PC-9 (cell line): ENCODE measurements around the gene PPP1R9A. TPM values are rescaled to one million over a fixed set of nuclear protein-coding genes. Genes with fewer than 3 reads are reported as not detected.

Source experiments
- BruUV-seq: library from RNA; stranded (reverse); fragments of 400-500 nt; replicated peaks from 2 replicates; lab custom pipeline; 2021; lab: Mats Ljungman, UMichigan
- CTCF ChIA-PET: fragments of 300-600 bp; sonication (Branson Sonifier 250); formaldehyde crosslinking; loops from one replicate; lab custom pipeline; 2022; ENCODE audit warnings: antibody characterized with exemption; lab: Charles Lee
- POLR2A ChIA-PET: fragments of 300-600 bp; sonication (Branson Sonifier 250); formaldehyde crosslinking; loops from one replicate; lab custom pipeline; 2022; ENCODE audit warnings: antibody characterized with exemption; ENCODE audit not compliant: unreplicated experiment; lab: Charles Lee
- DNase-seq, 2 experiments: peaks; one replicate each; pipeline versions ENCODE4 v3.0.0 to v3.0.0-alpha.2; 2015 to 2022; ENCODE audit warnings: mixed read lengths in 1 of 2
- H2AFZ ChIP-seq: fragments of 200-600 bp; sonication (generic); 2 replicates; pipeline ENCODE4 v1.8.1; 2017; ENCODE audit warnings: antibody characterized with exemption
- H3F3A ChIP-seq: fragments of 200-600 bp; sonication (generic); 2 replicates; pipeline ENCODE4 v1.8.1; 2017; ENCODE audit warnings: antibody characterized with exemption, mild to moderate bottlenecking, low read depth; ENCODE audit not compliant: insufficient read depth
- H3K27ac ChIP-seq: fragments of 200-600 bp; sonication (generic); 2 replicates; pipeline ENCODE4 v1.6.1; 2016; ENCODE audit warnings: mixed run types
- H3K27me3 ChIP-seq: fragments of 200-600 bp; sonication (generic); 2 replicates; pipeline ENCODE4 v1.6.1; 2016; ENCODE audit warnings: low read depth, mixed run types; ENCODE audit not compliant: insufficient read depth
- H3K36me3 ChIP-seq: fragments of 200-600 bp; sonication (generic); 2 replicates; pipeline ENCODE4 v1.6.1; 2016; ENCODE audit warnings: low read depth, mixed run types
- H3K4me1 ChIP-seq: fragments of 200-600 bp; sonication (generic); replicated peaks from 2 replicates; pipeline ENCODE4 v1.6.1; 2016; ENCODE audit warnings: mixed run types; ENCODE audit not compliant: insufficient read depth
- H3K4me2 ChIP-seq: fragments of 200-600 bp; sonication (generic); 2 replicates; pipeline ENCODE4 v1.6.1; 2017; ENCODE audit warnings: mixed run types
- H3K4me3 ChIP-seq: fragments of 200-600 bp; sonication (generic); 2 replicates; pipeline ENCODE4 v1.6.1; 2016; ENCODE audit warnings: mixed run types
- H3K79me2 ChIP-seq: fragments of 200-600 bp; sonication (generic); 2 replicates; pipeline ENCODE4 v1.6.1; 2017; ENCODE audit warnings: low read depth, mixed run types
- H3K9me2 ChIP-seq: fragments of 200-600 bp; sonication (generic); 2 replicates; pipeline ENCODE4 v1.8.1; 2017; ENCODE audit warnings: mild to moderate bottlenecking; ENCODE audit not compliant: insufficient read depth
- H3K9me3 ChIP-seq: fragments of 200-600 bp; sonication (generic); 2 replicates; pipeline ENCODE4 v1.8.1; 2016; ENCODE audit warnings: low read depth; ENCODE audit not compliant: insufficient read depth
- H4K20me1 ChIP-seq: fragments of 200-600 bp; sonication (generic); 2 replicates; pipeline ENCODE4 v1.8.1; 2017; ENCODE audit not compliant: insufficient read depth
- CTCF ChIP-seq: fragments of 200-600 bp; sonication (generic); conservative IDR thresholded peaks from 2 replicates; pipeline ENCODE4 v1.6.1; 2017; ENCODE audit warnings: mixed run types, antibody characterized with exemption, mild to moderate bottlenecking, moderate library complexity
- EZH2 ChIP-seq: fragments of 200-600 bp; sonication (generic); IDR thresholded peaks from 2 replicates; pipeline ENCODE4 v1.8.0; 2017; ENCODE audit warnings: antibody characterized with exemption, low read depth
- intact Hi-C: fragments of 100-400 bp; cut with micrococcal nuclease; formaldehyde crosslinking; loops from one replicate; pipeline ENCODE4 v1.10.0; 2022; ENCODE audit not compliant: unreplicated experiment
- total RNA-seq: library from RNA; stranded (reverse); gene quantifications from 2 replicates; pipeline ENCODE4 v1.2.3, GENCODE V29; 2021

The PPP1R9A gene
- total RNA-seq, 1 experiment from 2014 or later, result 11.5 TPM

- POLR2A ChIA-PET, result no interaction called here
- H3K36me3 ChIP-seq, result no peaks in the 10 kb centered on the region
- H3F3A ChIP-seq, result no peaks in the 10 kb centered on the region
- no TSS peak for BruUV-seq
- TF ChIP-seq EZH2 (no peak), CTCF (no peak)
- H3K4me3 ChIP-seq, result no peak overlapping the region
- H3K4me1 ChIP-seq, result peaks cover 11% of the 10 kb centered on the region; the same call in 1 of the 2 replicates
- no peak overlapping the region for H2AFZ ChIP-seq
- CTCF ChIA-PET, result no interaction called here
- H3K4me2 ChIP-seq, result no peak overlapping the region
- H3K79me2 ChIP-seq, result no peaks in the 10 kb centered on the region
- no peak for DNase-seq
- H3K9me3 ChIP-seq, result no peaks in the 10 kb centered on the region
- no peaks in the 10 kb centered on the region for H3K27me3 ChIP-seq
- H4K20me1 ChIP-seq, result no peaks in the 10 kb centered on the region
- intact Hi-C loops, result loop anchor here (2.0 to 5.0 kb wide), 2 partner anchors 264 to 457 kb away; no protein-coding TSS in a partner anchor
- H3K27ac ChIP-seq, result no peak overlapping the region
- H3K9me2 ChIP-seq, result peaks cover 5% of the 10 kb centered on the region; the same call in 1 of the 2 replicates
Measured at GRCh38 chr7:94906065-94906851, 1.1 kb upstream of the PPP1R9A start.

- intact Hi-C loops, result loop anchor here (2.0 to 5.0 kb wide), 2 partner anchors 266 to 459 kb away; no protein-coding TSS in a partner anchor
- H3K4me1 ChIP-seq, result peaks cover 11% of the 10 kb centered on the region; the same call in 1 of the 2 replicates
- no peaks in the 10 kb centered on the region for H3K27me3 ChIP-seq
- no peaks in the 10 kb centered on the region for H3K36me3 ChIP-seq
- H4K20me1 ChIP-seq, result no peaks in the 10 kb centered on the region
- peak overlapping the region; percentile 86 for H2AFZ ChIP-seq
- peak overlapping the region; percentile 69 for H3K4me2 ChIP-seq
- H3K9me3 ChIP-seq, result no peaks in the 10 kb centered on the region
- CTCF ChIA-PET, result no interaction called here
- no peaks in the 10 kb centered on the region for H3K79me2 ChIP-seq
- no peak overlapping the region for H3K27ac ChIP-seq
- no peak for TF ChIP-seq EZH2
- TF ChIP-seq CTCF, result no peak
- POLR2A ChIA-PET, result interaction anchor here (0.7 kb wide), 1 partner anchor 191 kb away, joined by 9 read pairs; no protein-coding TSS in a partner anchor
- peaks cover 5% of the 10 kb centered on the region; the same call in 1 of the 2 replicates for H3K9me2 ChIP-seq
- no TSS peak for BruUV-seq
- peak overlapping the region; percentile 72 for H3K4me3 ChIP-seq
- peak in 1 of 2 experiments; percentile 32 for DNase-seq
- no peaks in the 10 kb centered on the region for H3F3A ChIP-seq
Measured at GRCh38 chr7:94907811-94908322, 473 bp downstream of the PPP1R9A start.

GRCh38 chr7:94908323-94909178 lies 1.2 kb downstream of the PPP1R9A start:
- Histone ChIP-seq H3K4me1 (peaks cover 11% of the 10 kb centered on the region; the same call in 1 of the 2 replicates), H3K27ac (no peak overlapping the region), H2AFZ (peak overlapping the region; percentile 86), H3K79me2 (no peaks in the 10 kb centered on the region), H3K4me2 (peak overlapping the region; percentile 69), H4K20me1 (no peaks in the 10 kb centered on the region; the same call in 1 of the 2 replicates), H3F3A (no peaks in the 10 kb centered on the region), H3K9me3 (no peaks in the 10 kb centered on the region), H3K36me3 (no peaks in the 10 kb centered on the region), H3K9me2 (no peaks in the 10 kb centered on the region), H3K4me3 (peak overlapping the region; percentile 72), H3K27me3 (no peaks in the 10 kb centered on the region)
- DNase-seq, result peak; percentile 41 to 53
- BruUV-seq, result TSS peak; percentile 41
- TF ChIP-seq CTCF, result no peak
- TF ChIP-seq EZH2, result no peak
- POLR2A ChIA-PET, result interaction anchor here (0.7 kb wide), 1 partner anchor 192 kb away, joined by 9 read pairs; no protein-coding TSS in a partner anchor
- CTCF ChIA-PET, result no interaction called here
- intact Hi-C loops, result loop anchor here (5.0 kb wide), 1 partner anchor 266 kb away; no protein-coding TSS in a partner anchor
